Measurements from ENCODE around the gene GPR141.
A peak's percentile ranks its signal among the peaks of the same experiment; 100 is the strongest.

The GPR141 gene

GRCh38 chr7:37771342-37771741 lies 87.8 kb downstream of the GPR141 start:
- H3K4me3 ChIP-seq (ENCODE audit: low read depth, low read length), result no peak overlapping the region
- DNase-seq (ENCODE audit: low read depth), result peak; percentile 45
- TF ChIP-seq CTCF (IDR thresholded peaks at IDR 0.05; ENCODE audit: insufficient read depth, low read depth, low read length, missing control alignments), result no peak

- no peak for TF ChIP-seq CTCF (IDR thresholded peaks at IDR 0.05; ENCODE audit: insufficient read depth, low read depth, low read length, missing control alignments)
- no peak overlapping the region for H3K4me3 ChIP-seq (ENCODE audit: low read depth, low read length)
- no peak for DNase-seq (ENCODE audit: low read depth)
Measured at GRCh38 chr7:37771801-37772200, 88.2 kb downstream of the GPR141 start.

GRCh38 chr7:37775921-37776320 lies 92.4 kb downstream of the GPR141 start:
- H3K4me3 ChIP-seq (ENCODE audit: low read depth, low read length), result no peak overlapping the region
- no peak for DNase-seq (ENCODE audit: low read depth)
- TF ChIP-seq CTCF (IDR thresholded peaks at IDR 0.05; ENCODE audit: insufficient read depth, low read depth, low read length, missing control alignments), result no peak

GRCh38 chr7:37781156-37781555 lies 97.6 kb downstream of the GPR141 start:
- TF ChIP-seq CTCF (IDR thresholded peaks at IDR 0.05; ENCODE audit: insufficient read depth, low read depth, low read length, missing control alignments), result no peak
- no peak overlapping the region for H3K4me3 ChIP-seq (ENCODE audit: low read depth, low read length)
- no peak for DNase-seq (ENCODE audit: low read depth)

- no peak overlapping the region for H3K4me3 ChIP-seq (ENCODE audit: low read depth, low read length)
- no peak for TF ChIP-seq CTCF (IDR thresholded peaks at IDR 0.05; ENCODE audit: insufficient read depth, low read depth, low read length, missing control alignments)
- DNase-seq (ENCODE audit: low read depth), result no peak
Measured at GRCh38 chr7:37782166-37782565, 98.6 kb downstream of the GPR141 start.

GRCh38 chr7:37784015-37784414 lies 100.4 kb downstream of the GPR141 start:
- TF ChIP-seq CTCF (IDR thresholded peaks at IDR 0.05; ENCODE audit: insufficient read depth, low read depth, low read length, missing control alignments), result no peak
- DNase-seq (ENCODE audit: low read depth), result peak; percentile 62
- no peak overlapping the region for H3K4me3 ChIP-seq (ENCODE audit: low read depth, low read length)

- peak overlapping the region; percentile 21 for H3K4me3 ChIP-seq (ENCODE audit: low read depth, low read length)
- DNase-seq (ENCODE audit: low read depth), result peak; percentile 89
- TF ChIP-seq CTCF (IDR thresholded peaks at IDR 0.05; ENCODE audit: insufficient read depth, low read depth, low read length, missing control alignments), result no peak
Measured at GRCh38 chr7:37786741-37787569, 103.4 kb downstream of the GPR141 start.

Measured in GM12865 (cell line).